GM21360 (cell line): ENCODE results near the gene USP35.
"Not testable (repeated sequence)": the region's sequence is repeated elsewhere in the genome, so short reads cannot be mapped to it uniquely, and the experiment has no call there.

ENCODE experiments used
- ATAC-seq: cut with Tn5 transposase; IDR thresholded peaks from one replicate; pipeline ENCODE4 v1.9.1; 2021; ENCODE audit warnings: mild to moderate bottlenecking, moderate library complexity; ENCODE audit not compliant: unreplicated experiment

USP35 gene

DNA sequence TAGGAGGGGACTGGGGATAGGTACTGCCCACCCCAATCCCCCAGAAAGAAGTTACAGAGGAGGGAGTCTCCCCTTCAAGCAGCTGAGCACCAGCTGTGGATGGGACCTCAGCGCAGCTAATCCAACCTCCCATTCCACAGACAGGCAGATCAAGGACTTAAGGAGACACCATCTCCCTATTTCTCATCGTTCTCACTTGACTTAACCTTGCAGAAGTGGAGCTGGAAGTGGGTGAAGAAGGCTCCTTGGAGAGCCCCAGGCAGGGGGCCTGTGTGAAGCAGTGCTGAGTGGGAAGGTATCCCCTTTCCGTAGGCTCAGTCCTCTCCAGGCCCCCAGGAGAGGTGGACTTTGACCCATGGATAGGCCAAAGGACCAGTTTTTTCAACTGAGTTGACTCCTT lies 27.3 kb downstream of the USP35 start:
- ATAC-seq: no peak

DNA sequence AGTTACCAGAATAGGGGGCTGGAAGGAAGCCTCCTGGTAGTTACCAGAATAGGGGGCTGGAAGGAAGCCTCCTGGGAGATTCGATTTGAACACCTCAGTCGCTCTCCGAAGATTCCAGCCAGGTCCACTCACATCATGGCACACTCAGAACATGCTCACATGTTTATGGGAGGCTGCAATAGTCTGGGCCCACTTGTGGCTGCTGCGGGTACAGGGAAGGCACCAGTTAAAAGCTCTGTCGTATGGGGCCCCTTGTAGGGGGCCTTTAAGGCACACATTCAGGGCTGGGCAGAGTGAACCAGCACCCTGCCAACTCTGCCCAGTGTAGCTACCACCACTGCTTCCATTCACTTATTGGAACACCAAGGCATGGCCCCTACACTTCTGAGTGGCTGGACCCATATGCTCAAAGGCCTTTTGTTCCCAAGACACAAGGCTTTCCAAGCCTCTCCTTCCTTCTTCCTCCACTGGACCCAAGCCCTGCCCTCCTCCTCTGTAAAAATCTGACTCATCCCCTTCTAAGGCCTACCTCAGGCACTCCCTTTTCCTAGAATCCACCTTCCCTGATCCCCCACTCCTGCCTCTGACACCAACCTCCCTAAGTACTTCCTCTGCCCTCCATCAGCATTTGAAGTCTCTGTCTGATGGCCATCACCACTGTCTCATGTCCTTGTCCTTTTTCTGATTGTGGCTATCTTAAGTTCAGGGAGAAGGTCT lies 28.0 kb downstream of the USP35 start:
- ATAC-seq: no peak

DNA sequence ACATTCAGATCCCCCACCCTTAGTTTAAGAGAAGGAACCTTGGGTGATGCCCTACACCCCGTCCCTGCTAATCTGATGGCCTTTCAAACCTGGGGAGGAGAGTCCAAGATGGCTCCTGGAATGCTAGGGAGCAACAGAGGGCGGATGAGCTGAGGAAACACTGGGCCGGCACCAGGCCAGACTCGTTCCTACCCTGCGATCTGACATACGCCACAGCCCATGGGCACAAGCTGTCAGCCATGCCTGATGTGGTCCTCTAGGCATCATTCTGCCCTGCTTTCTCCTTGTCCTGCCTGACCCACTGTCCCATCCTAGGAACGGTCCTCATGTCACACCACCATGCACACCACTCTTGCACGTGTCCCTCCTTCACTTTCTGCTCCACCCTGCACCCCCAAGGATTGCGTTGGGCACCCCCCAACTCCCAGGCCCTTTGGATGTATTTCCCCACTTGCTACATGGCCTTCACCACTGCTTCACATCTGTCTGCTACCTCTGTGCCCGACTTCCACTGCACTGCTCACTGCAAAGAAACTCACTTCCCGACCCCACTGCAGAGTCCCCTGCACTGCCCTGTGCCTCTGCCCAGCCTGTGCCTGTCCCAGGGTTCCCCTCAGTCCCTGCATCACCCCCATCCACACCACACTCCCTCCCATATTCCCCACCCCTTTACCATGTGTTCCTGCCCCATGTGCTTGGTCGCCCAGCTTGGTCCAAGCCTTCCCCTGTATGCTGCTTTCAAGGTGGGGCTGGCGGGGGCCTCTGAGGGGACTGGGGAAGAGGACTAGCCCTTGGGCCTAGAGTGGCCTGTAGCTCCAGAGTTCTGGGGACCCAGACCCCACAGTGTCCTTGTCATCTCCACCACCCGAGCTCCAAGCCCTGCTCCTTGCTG lies 29.2 kb downstream of the USP35 start:
- ATAC-seq: no peak

DNA sequence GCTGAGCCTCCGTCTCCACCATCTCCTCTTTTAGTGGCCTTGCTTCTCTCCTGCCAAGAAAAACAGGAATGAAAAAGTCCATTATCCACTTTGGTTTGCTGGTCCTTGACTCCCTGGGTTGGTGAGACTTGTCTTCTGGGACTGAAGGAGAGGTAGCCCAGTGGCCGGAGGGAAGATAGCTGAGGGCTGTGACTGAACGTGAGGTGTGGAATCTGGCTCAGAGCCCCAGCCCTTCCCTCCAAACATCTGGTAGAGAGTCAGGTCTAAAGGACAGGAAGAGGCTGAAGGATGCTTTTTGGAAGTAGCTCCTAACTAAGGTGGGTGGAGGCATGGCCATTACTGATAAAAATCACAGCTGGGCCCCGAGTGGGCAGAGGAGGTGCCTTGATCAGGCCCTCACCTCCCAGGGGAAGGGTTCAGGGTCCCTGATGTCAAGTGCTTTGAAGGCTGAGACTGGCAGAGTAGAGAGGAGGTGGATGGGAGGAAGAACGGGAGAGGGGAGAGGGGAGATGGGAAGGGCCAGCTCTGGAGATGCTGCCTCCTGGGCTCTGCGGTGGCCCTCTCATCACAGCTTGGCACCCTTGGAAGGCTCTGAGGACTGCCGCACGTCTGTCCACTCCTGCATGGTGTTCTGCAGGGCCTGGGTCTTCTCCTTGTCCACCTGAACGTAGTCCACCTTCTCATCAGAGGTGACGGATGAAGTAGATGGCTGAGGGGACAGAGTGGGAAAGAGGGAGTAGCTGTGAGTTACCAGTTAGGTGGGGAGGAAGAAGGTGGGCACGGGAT lies 30.2 kb downstream of the USP35 start:
- ATAC-seq: no peak

DNA sequence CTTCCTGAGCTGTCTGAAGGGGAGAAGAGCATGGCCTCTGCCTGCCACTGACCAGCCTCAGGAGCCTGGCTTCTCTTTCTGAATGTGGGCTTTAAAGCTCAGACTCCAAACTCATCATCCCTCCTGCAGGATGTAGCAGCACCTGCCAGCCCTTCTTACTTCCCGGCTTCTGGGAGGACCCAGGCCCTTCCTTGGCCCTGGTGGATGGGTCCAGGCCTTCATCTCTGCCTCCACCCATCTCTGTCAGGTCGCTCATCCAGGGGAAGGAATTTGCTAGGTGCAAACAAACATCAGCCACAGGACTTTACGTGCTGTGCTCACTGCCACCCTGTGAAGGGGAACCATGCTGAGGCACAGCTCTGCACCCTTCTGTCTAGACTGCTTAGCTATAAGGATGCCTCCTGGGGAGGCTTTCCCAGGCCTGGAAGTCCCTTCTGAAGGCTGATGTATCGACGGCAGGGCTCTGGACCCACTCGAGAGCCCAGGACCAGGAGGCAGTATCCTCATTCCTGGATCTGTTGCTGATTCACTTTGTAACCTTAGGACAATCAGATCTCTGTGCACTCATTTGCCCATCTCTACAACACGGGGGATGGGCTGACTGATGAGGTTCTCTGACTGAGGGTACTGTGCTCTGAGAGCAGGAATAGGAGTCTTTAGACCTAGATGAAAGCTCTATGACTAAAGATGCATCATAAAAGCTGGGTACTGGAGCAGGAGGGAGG lies 30.9 kb downstream of the USP35 start:
- no peak for ATAC-seq

DNA sequence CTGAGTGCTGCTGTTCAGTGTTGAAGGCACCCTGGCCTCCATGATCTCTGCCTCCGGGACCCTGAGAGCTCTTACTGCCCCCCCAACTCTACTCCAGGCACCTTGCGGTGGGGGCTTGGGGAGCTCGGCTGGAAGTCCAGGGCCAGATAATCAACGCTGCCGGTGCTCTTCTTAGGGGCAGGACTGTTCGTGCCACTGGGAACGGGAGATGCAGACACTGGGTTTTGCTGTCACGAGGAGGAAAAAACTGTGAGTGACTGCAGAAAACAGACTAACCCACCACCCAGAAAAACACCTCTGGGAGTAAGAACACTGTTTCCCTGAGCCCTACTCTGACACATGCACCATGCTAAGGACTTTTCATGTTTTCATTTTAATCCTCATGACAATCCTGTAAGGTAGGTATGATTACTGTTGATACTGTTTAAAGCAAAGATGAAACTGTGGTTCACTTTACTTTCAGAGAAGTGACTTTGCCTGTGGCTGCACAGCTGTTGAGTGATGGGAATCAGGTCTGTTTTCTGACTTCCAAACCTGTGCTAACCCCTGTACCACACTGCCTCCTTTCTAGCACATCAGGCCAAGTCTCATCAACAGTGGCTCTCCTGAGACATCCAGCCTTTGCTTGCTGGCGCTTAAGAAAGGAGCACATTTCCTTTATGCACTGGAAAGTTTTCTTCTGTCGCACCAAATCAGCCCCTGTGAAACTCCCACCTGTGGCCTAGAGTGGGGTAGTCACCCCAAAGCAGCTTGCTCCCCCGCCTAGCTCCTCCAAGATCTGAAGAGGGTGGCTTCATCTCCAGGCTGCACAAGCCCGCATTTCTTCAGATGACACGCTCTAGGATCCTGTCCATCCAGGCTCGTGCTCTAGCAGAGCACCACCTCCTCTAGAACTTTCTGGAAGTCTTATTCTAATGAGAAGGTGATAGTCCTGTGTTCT lies 31.8 kb downstream of the USP35 start:
- ATAC-seq: no peak

DNA sequence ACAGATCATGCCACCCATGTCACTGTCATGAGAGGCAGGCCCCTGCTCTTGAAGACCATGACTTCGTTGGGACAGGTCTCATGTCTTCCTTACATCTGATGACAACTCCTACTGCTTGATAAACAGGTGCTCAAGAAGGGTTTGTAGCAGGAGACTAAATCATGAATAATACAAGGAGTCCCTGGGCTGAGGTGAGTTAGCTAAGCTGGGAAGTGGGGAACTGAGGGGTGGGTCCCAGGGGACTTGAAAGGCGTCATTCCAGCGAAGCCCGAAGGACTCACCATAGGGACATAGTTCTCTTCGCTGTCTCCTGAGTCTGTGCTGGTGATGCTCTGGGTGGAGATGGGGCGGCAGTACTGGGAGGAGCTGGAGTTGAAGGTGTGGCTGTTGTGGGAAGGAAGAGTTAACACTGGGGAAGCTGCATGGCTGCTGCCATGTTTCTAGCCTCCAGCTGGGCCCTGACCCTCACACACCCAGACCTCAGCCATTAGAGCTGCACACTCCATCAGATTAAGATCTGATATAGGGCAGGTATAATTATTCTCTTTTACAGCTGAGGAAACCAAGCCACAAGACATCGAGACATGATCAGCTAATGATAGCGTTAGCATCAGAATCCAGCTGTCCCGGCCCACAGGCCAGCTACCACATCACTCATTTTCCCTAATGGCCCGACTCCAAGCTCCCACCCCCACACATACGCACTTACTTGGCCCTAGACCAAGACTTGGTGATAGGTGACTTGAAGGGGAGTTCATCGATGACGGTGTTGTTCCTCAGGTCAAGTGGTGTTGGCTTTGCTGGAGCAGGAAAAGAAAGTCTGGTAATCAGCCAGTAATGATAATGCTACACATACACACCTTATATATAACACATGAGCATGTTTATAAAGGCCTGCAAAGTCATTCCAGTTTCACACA lies 32.9 kb downstream of the USP35 start:
- ATAC-seq: no peak

DNA sequence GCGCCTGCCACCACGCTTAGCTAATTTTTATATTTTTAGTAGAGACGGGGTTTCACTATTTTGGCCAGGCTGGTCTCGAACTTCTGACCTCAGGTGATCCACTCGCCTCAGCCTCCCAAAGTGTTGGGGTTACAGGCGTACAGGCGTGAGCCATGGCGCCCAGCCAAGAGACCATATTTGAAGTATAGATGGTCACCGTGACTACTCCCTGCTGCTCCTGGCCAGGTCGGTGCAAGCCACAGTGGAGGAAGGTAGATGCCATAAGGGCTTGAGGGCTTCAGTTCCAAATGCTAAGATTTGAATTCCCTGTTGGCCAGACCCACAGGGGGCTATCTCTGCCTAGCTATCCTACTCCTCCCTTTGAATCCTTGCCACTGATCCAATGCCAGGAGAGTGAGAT lies 34.0 kb downstream of the USP35 start:
- ATAC-seq: not testable (repeated sequence)

DNA sequence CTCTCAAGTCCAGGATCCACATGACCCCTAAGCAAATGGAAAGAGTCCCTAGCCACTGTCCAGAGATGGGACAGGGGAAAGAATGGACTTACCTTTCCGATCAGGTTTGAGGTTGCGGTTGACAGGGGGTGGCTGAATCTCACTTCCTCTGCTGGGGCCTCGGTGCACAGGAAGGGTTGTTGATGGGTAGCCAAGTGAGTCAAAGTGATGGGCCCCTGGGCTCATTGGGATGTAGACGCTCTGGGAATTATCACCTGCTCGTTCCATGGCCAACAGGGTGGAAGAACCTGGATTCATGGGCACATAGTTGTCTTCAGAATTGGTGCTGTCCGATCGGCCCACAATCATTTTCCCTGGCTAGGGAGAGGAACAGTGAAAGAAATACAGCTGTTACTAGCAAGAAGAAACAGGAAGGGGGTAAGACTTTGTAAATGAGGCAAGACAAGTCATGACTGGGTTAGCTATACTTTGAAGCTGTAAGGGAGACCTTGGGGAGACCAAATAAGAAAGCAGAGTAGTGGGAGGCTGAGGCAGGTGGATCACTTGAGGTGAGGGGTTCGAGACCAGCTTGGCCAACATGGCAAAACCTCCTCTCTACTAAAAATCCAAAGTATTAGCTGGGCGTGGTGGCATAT lies 34.7 kb downstream of the USP35 start:
- peak; percentile 67 for ATAC-seq

DNA sequence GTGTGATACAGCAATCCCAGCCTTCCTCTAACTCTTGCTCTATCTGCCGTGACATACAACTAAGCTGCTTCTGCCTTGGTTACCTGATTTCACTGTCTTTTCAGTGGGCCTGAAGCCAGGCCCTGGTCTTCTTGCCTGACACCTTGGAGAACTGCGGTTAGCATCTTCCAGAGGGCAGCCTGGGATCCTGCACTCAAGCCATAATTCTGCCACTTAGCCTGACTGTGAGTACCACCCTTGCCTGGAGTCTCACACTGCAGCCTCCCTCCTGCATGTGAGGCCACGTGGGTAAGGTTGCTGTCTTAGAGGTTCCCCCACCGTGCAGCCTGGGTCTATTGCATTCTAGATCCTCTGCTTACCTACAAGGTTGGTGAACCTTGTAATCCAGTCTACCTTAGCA lies 35.8 kb downstream of the USP35 start:
- no peak for ATAC-seq

DNA sequence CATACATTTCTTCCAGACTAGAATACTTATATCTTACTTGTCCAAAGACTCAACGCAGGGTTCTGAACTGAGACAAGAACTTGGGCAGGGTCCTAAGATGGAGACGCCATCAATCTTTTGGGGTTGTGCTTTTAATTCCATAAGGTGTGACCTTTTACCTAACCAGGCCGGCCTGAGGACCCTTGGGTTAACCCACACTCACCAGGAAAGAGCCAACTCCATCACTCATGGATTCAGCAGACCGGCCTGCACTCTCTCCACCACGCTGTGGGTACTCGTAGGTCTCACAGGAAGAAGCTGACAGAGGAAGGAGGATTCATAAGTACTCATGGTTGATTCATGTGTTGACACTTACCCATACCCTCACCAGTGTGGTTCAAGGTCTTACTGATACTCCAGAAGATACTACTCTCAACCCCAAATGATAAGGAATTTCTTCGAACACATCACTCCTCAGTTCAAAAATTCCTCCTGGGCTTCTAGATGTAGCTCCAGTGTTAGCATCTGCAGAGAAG lies 36.2 kb downstream of the USP35 start:
- ATAC-seq: no peak

DNA sequence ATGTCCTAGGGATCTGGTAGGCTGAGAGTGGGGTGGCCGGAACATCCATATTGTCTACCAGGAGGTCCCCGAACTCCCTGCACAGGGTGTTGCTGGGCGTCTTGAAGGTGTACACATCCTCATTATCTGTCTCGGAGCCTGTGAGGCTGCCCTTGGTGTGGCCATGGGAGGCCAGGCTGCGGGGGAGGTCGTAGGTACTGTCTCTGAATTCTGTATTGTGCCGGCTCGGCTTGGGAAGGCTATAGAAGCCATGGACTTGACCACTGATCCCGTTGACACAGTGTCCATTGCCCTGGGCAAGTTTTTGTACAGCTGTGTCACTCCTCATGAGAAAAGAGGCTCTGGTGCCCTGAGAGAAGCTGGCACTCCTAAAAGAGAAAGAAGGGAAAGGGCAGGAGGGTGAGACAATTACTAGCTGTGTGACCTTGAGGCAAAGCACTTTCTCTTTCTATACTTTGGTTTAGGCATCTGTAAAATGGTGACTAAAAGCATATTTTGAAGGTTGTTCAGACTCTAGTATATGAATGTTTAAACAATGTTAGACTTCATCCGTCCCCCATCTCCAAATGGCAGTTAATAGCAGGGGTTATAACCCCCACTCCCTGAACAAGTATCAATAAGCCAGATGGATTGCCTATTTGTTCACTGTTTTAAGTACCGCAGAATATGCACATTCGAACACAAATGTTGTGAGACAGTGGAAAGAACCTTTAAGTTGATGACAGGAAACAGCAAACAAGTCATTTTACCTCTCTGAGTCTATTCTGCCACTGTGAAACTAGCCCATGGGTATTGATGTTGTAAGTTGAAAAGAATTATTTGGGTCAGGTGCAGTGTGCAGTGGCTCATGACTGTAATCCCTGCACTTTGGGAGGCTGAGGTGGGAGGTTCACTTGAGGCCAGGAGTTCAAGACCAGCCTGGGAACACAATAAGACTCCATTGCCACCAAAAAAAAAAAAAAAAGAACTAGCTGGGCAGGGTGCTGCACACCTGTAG lies 38.3 kb downstream of the USP35 start:
- ATAC-seq: no peak

DNA sequence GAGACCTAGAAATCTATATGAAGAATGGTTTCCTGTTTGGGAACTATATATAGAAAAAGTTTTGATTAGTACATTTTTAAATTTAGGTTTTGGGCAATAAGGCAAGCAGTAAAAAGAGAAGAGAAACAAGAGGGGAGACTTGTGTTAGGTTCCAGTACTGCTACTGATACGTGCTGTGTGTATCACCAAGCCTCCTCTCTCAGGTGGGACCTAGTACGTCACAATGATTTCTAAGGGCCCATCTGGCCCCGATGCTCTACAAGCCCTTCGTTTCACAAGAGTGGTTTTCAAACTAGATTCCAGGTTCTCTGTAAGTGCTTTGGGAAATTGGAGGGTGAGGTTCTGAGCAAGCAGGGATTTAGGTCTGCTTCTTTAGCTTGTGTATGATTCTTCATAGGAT lies 39.2 kb downstream of the USP35 start:
- peak; percentile 43 for ATAC-seq

DNA sequence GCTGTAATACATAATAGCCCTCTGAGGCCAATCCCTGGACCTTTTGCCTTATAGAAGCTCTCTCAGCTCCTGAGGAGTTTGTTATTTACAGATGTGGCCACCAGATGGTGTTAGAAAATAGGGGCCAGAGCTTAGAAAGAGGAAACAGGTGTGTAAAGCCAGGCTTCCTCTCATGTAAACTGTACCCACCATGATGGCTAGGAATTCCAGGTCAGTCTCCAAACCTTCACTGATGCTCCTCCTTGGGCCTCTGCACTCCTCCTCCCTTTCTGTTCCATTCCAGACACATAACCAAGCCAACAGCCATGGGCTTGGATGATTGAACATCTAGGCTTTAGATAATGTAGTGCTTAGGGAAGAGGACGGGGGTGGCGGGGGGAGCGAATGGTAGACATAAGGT lies 39.7 kb downstream of the USP35 start:
- ATAC-seq: peak; percentile 56

DNA sequence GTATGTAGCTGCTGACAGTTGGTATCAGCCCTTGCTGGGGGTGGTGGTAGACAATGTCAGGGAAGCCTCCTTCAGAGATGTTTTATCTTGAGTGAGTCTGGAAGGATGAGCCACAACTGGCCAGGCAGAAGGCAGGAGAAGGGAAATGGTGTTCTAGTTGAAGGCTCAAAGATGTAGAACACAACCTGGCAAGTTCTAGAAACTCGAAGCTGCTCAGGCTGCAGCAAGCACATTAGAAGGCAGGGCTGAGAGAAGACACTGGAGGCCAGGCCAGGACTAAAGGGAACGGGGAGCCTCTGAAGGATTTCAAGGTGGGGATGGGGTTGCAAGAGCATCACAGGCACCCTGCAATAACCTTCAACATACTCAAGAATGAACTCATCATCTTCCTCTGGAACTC lies 40.4 kb downstream of the USP35 start:
- ATAC-seq: no peak

DNA sequence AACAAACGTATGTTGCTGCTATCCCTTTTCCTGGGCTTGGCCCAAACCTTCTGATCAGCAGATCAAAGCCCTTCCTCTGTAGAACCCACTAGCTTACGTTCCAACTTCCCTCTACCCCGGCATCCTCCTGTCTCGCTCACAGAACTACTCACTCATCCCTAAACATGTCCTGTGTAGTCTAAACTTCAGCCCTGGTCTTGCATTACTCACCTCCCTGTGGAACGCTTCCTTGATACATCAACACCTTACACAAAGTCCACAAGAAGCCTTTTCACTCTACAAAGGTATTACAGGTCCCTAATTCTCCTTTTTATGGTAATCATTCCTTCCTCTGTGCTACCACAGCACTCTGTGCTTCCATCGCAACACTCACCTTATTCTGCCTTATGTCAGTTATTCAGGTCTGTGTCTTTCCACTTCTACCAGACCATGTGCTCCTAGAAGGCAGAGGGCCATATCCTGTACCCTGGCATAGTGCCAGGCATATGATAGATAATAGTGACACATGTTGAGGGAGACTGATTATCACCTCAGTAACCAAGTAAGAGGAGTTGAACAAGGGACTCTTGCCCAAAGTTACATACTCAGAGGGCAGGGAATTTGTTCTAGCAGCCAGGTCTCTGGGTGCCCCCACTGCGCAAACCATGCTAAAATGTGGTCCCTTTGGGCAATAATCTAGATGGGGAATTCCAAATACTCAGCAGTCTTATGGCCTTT lies 41.6 kb downstream of the USP35 start:
- no peak for ATAC-seq
